ENCODE measurements around the gene GIPR. TPM values are rescaled to one million over a fixed set of nuclear protein-coding genes. Genes with fewer than 3 reads are reported as not detected.

Gene GIPR
- total RNA-seq, 1 experiment from 2014 or later = 0.61 TPM

- WGBS (ENCODE audit: extremely low coverage, insufficient read length, low lambda C conversion rate) = no CpG with 5 or more reads among the region's 7 CpGs
- H3K27ac ChIP-seq (ENCODE audit: insufficient read length, low read depth, low read length) = no peak overlapping the region
- H2AFZ ChIP-seq (ENCODE audit: low read length) = no peak overlapping the region
- no peak overlapping the region for H2BK12ac ChIP-seq (ENCODE audit: insufficient read length, low read depth, low read length)
- no peak overlapping the region for H2BK15ac ChIP-seq (ENCODE audit: low read depth, low read length)
- H3K4me1 Mint-ChIP-seq = peaks cover 5 to 23% of the 10 kb centered on the region in 2 experiments; a peak in 3 of 4 replicates
- H3K9me3 ChIP-seq (ENCODE audit: control insufficient read depth, low read depth, low read length) = no peaks in the 10 kb centered on the region
- H3K79me1 ChIP-seq (ENCODE audit: insufficient read depth, low read depth, low read length, poor library complexity, severe bottlenecking) = no peaks in the 10 kb centered on the region
- no peak overlapping the region for H3K23ac ChIP-seq (ENCODE audit: insufficient read length, low read depth, low read length)
- H3K79me2 ChIP-seq (ENCODE audit: insufficient read depth, low read length) = no peaks in the 10 kb centered on the region
- H3K27me3 ChIP-seq (ENCODE audit: insufficient read depth, low read length) = no peaks in the 10 kb centered on the region
- H3K14ac ChIP-seq (ENCODE audit: insufficient read depth, low read length) = no peak overlapping the region
- H2AK5ac ChIP-seq (ENCODE audit: insufficient read length, low read length) = no peak overlapping the region
- no peak overlapping the region for H2BK20ac ChIP-seq (ENCODE audit: low read depth, low read length, poor library complexity, severe bottlenecking)
- peaks cover 71% of the 10 kb centered on the region for H3K27me3 Mint-ChIP-seq (ENCODE audit: low read depth)
- no peak overlapping the region for H2BK120ac ChIP-seq (ENCODE audit: low read depth, low read length, poor library complexity, severe bottlenecking)
- no peak overlapping the region for H4K8ac ChIP-seq (replicated peaks; ENCODE audit: insufficient read length, low read depth, low read length)
- H3K4me2 ChIP-seq (ENCODE audit: insufficient read depth, insufficient read length, low read length) = no peak overlapping the region
- no peak overlapping the region for H4K5ac ChIP-seq (ENCODE audit: insufficient read length, low read depth, low read length)
- no peak overlapping the region for H4K91ac ChIP-seq (ENCODE audit: insufficient read length, low read depth, low read length)
- peaks cover 0 to 2% (median 0%) of the 10 kb centered on the region in 3 experiments; a peak in 2 of 7 replicates for H3K36me3 Mint-ChIP-seq (ENCODE audit: insufficient read depth in 1 of 3, low read depth in 3 of 3)
- H3K56ac ChIP-seq (ENCODE audit: insufficient read length, low read depth, low read length) = no peak overlapping the region
- no peak overlapping the region for H3K9ac ChIP-seq (ENCODE audit: extremely low read depth, insufficient read length, low read length)
- H3K18ac ChIP-seq (ENCODE audit: insufficient read length, low read depth, low read length) = no peak overlapping the region
- TF ChIP-seq CTCF (conservative IDR thresholded peaks at IDR 0.05) = no peak
- H3K4me1 ChIP-seq (ENCODE audit: insufficient read depth, low read length) = no peaks in the 10 kb centered on the region
- no peak overlapping the region for H3T11ph ChIP-seq (ENCODE audit: low read length)
- no peaks in the 10 kb centered on the region for H4K20me1 ChIP-seq (ENCODE audit: control insufficient read depth, insufficient read depth, insufficient read length)
- H3K23me2 ChIP-seq (ENCODE audit: insufficient read length, low read depth, low read length, poor library complexity, severe bottlenecking) = peaks cover 14% of the 10 kb centered on the region
- H3K27ac Mint-ChIP-seq = no peak overlapping the region
- no peak for DNase-seq
- H3K4ac ChIP-seq (ENCODE audit: low read depth, low read length) = no peak overlapping the region
- H2BK5ac ChIP-seq (ENCODE audit: insufficient read length, low read length) = no peak overlapping the region
- no peak overlapping the region; a peak in 1 of 5 replicates for H3K4me3 Mint-ChIP-seq
- no peaks in the 10 kb centered on the region; a peak in 1 of 5 replicates for H3K9me3 Mint-ChIP-seq
These were observed 6.9 kb downstream of the GIPR start for GRCh38 chr19:45674946-45675345.

Measured in H9 (cell line).